H1 (cell line): ENCODE data around the gene LYZL4. TPM values are rescaled to one million over a fixed set of nuclear protein-coding genes. Genes with fewer than 3 reads are reported as not detected.

Source experiments
- SP4 ChIP-seq: IDR thresholded peaks from 2 replicates; pipeline ENCODE4 v1.6.1; 2012; ENCODE audit warnings: low read length, inconsistent platforms
- TBP ChIP-seq: IDR thresholded peaks from 2 replicates; pipeline ENCODE4 v1.6.1; 2011; ENCODE audit warnings: low read depth, low read length, improper control_type of control experiment
- polyA plus RNA-seq, 7 experiments: library from polyadenylated mRNA; depleted of rRNA in 3 of 7; stranded (reverse) in 5 of 7; unstranded in 2 of 7; fragments of >200 nt in 5 of 7; fragments of 200-250 nt in 2 of 7; gene quantifications; 1 replicate in 5 of 7; 2 replicates in 1 of 7; 4 replicates in 1 of 7; pipeline versions ENCODE4 v1.2.1 to v1.2.3, GENCODE V29; 2011 to 2013; ENCODE audit warnings: missing spikeins in 2 of 7, mixed read lengths in 2 of 7
- total RNA-seq: library from RNA; stranded (reverse); fragmentation: NEBNext Ultra II Directional; extraction: Animal tissue kit (Norgen Biotek cat#: 25700); gene quantifications from 2 replicates; pipeline ENCODE4 v1.2.1, GENCODE V29; 2021
- TF ChIP-seq, protein P1 (sequence below), 3 experiments: IDR thresholded peaks; 1 replicate in 2 of 3; 2 replicates in 1 of 3; pipeline versions ENCODE4 v1.5.1 to v1.6.1; 2011; ENCODE audit warnings: low read length in 3 of 3, mild to moderate bottlenecking in 3 of 3, inconsistent platforms in 2 of 3, low read depth in 1 of 3, moderate library complexity in 1 of 3; ENCODE audit not compliant: insufficient read depth in 1 of 3; ENCODE audit errors: control extremely low read depth in 1 of 3

LYZL4 gene
- total and polyA plus RNA-seq, 2 of the 8 experiments (the other 6 are each of a cell fraction or from before 2014, with no cell fraction given), result not detected

DNA sequence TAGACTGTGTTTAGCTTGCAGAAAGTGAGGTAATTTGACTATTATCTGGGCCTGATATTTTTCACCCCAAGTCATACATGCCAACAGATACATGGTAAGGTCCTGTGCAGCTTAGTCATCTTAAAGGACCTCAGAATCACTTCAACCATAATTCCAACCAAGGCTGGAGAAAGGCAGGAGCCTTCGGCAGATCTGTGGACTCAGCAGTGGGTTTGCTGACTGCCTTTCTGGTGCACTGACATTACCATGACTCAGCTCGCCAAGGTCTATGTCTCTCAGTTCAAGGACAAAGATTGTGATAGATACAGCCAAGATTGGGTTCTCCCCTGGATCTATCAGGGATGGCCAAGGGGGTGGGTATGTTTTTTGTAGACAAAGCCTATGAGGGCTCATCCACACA, 32.7 kb downstream of the LYZL4 start (continued):
- TF ChIP-seq SP4 (no peak), TBP (no peak)
- TF ChIP-seq, protein P1, sequence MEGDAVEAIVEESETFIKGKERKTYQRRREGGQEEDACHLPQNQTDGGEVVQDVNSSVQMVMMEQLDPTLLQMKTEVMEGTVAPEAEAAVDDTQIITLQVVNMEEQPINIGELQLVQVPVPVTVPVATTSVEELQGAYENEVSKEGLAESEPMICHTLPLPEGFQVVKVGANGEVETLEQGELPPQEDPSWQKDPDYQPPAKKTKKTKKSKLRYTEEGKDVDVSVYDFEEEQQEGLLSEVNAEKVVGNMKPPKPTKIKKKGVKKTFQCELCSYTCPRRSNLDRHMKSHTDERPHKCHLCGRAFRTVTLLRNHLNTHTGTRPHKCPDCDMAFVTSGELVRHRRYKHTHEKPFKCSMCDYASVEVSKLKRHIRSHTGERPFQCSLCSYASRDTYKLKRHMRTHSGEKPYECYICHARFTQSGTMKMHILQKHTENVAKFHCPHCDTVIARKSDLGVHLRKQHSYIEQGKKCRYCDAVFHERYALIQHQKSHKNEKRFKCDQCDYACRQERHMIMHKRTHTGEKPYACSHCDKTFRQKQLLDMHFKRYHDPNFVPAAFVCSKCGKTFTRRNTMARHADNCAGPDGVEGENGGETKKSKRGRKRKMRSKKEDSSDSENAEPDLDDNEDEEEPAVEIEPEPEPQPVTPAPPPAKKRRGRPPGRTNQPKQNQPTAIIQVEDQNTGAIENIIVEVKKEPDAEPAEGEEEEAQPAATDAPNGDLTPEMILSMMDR (IDR thresholded peaks at IDR 0.05; ENCODE audit: control extremely low read depth in 1 of 3, insufficient read depth in 1 of 3, low read depth in 1 of 3, low read length in 3 of 3), result no peak
